Astrocyte (in vitro differentiated cells and primary cell): ENCODE results near the gene GPATCH4. TPM values are rescaled to one million over a fixed set of nuclear protein-coding genes. Genes with fewer than 3 reads are reported as not detected.

Source experiments
- DNase-seq: peaks from one replicate; pipeline ENCODE4 v3.0.0-alpha.2; 2010; ENCODE audit warnings: low read depth
- FAIRE-seq: peaks from 2 replicates; lab custom pipeline; 2011; peaks lifted over from hg19 to GRCh38; lab: Jason Lieb, UNC
- H2AFZ ChIP-seq: 2 replicates; pipeline ENCODE4 v1.6.0; 2012; ENCODE audit warnings: low read depth, low read length, inconsistent platforms
- H3K27ac ChIP-seq: 2 replicates; pipeline ENCODE4 v1.5.1; 2011; ENCODE audit warnings: low read depth, low read length, inconsistent platforms
- H3K27me3 ChIP-seq: 2 replicates; pipeline ENCODE4 v1.6.0; 2011; ENCODE audit warnings: low read length, inconsistent platforms; ENCODE audit not compliant: insufficient read depth
- H3K36me3 ChIP-seq: 2 replicates; pipeline ENCODE4 v1.5.1; 2011; ENCODE audit warnings: low read length, inconsistent platforms; ENCODE audit not compliant: insufficient read depth
- H3K4me1 ChIP-seq: 2 replicates; pipeline ENCODE4 v1.5.1; 2011; ENCODE audit warnings: low read length, inconsistent platforms; ENCODE audit not compliant: insufficient read depth
- H3K4me2 ChIP-seq: 2 replicates; pipeline ENCODE4 v1.6.0; 2012; ENCODE audit warnings: low read length, inconsistent platforms
- H3K4me3 ChIP-seq: 2 replicates; pipeline ENCODE4 v1.5.1; 2011; ENCODE audit warnings: low read depth, mild to moderate bottlenecking, low read length, inconsistent platforms; ENCODE audit not compliant: insufficient read depth
- H3K79me2 ChIP-seq: 2 replicates; pipeline ENCODE4 v1.6.0; 2012; ENCODE audit warnings: mild to moderate bottlenecking, low read length, inconsistent platforms; ENCODE audit not compliant: insufficient read depth
- H3K9ac ChIP-seq: 2 replicates; pipeline ENCODE4 v1.6.0; 2012; ENCODE audit warnings: mild to moderate bottlenecking, low read length, inconsistent platforms
- H3K9me3 ChIP-seq: 2 replicates; pipeline ENCODE4 v1.5.1; 2012; ENCODE audit warnings: low read depth, mild to moderate bottlenecking, low read length, inconsistent platforms; ENCODE audit not compliant: insufficient read depth
- H4K20me1 ChIP-seq: 2 replicates; pipeline ENCODE4 v1.6.0; 2012; ENCODE audit warnings: low read length, inconsistent platforms; ENCODE audit not compliant: insufficient read depth
- H3K27ac Mint-ChIP-seq: one replicate; pipeline ENCODE4 v1.8.0; 2021; ENCODE audit warnings: mild to moderate bottlenecking, mixed read lengths; ENCODE audit not compliant: unreplicated experiment
- H3K27me3 Mint-ChIP-seq: one replicate; pipeline ENCODE4 v1.8.0; 2021; ENCODE audit warnings: low read depth, mixed read lengths; ENCODE audit not compliant: unreplicated experiment
- H3K36me3 Mint-ChIP-seq: one replicate; pipeline ENCODE4 v1.8.0; 2021; ENCODE audit warnings: low read depth, mixed read lengths; ENCODE audit not compliant: unreplicated experiment
- H3K4me1 Mint-ChIP-seq: one replicate; pipeline ENCODE4 v1.8.0; 2021; ENCODE audit warnings: low read depth, mixed read lengths; ENCODE audit not compliant: unreplicated experiment
- H3K4me3 Mint-ChIP-seq: one replicate; pipeline ENCODE4 v1.8.0; 2021; ENCODE audit warnings: mild to moderate bottlenecking, moderate library complexity, mixed read lengths; ENCODE audit not compliant: unreplicated experiment
- H3K9me3 Mint-ChIP-seq: one replicate; pipeline ENCODE4 v1.8.0; 2021; ENCODE audit warnings: mild to moderate bottlenecking, mixed read lengths; ENCODE audit not compliant: unreplicated experiment
- EZH2 ChIP-seq: IDR thresholded peaks from 2 replicates; pipeline ENCODE4 v1.6.1; 2012; ENCODE audit warnings: mild to moderate bottlenecking, low read length, inconsistent platforms; ENCODE audit not compliant: insufficient read depth
- total RNA-seq: library from RNA; stranded (reverse); gene quantifications from 2 replicates; pipeline ENCODE4 v1.2.1, GENCODE V29; 2021
- TF ChIP-seq, protein P1 (sequence below): IDR thresholded peaks from 2 replicates; pipeline ENCODE4 v1.5.1; 2011; ENCODE audit warnings: low read depth, mild to moderate bottlenecking, inconsistent platforms, low read length, moderate library complexity; ENCODE audit not compliant: insufficient read depth

The GPATCH4 gene
- total RNA-seq, 1 donor from 2014 or later = 22.8 TPM

DNA sequence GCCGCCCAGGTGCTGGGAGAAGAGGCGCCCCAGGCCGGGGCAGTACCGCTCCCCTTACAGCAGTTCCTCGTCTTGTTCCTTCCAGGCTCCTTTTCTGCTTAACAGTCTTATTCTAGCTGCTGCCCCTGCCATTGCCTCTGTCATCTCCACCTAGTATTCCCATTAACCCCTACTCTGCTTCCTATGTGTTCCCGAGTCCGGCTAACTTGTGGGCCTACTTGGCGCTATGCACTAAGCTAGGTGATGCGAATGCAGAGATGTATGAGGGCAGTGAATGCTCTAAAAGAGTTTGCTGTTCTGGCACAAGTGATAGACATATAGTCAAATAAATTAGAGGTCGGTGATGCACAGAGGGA is 28.6 kb downstream of the GPATCH4 start:
- H3K4me1 Mint-ChIP-seq = peaks cover 15% of the 10 kb centered on the region
- Histone ChIP-seq H3K4me2 (peak overlapping the region; percentile 86), H3K27me3 (no peaks in the 10 kb centered on the region), H3K9ac (no peak overlapping the region), H4K20me1 (no peaks in the 10 kb centered on the region), H3K27ac (no peak overlapping the region), H2AFZ (peak overlapping the region; percentile 66), H3K4me1 (peaks cover 16% of the 10 kb centered on the region), H3K79me2 (peaks cover 19% of the 10 kb centered on the region), H3K9me3 (no peaks in the 10 kb centered on the region), H3K36me3 (peaks cover 5% of the 10 kb centered on the region), H3K4me3 (peak overlapping the region; percentile 72)
- FAIRE-seq (no peak), DNase-seq (no peak)
- TF ChIP-seq, protein P1, sequence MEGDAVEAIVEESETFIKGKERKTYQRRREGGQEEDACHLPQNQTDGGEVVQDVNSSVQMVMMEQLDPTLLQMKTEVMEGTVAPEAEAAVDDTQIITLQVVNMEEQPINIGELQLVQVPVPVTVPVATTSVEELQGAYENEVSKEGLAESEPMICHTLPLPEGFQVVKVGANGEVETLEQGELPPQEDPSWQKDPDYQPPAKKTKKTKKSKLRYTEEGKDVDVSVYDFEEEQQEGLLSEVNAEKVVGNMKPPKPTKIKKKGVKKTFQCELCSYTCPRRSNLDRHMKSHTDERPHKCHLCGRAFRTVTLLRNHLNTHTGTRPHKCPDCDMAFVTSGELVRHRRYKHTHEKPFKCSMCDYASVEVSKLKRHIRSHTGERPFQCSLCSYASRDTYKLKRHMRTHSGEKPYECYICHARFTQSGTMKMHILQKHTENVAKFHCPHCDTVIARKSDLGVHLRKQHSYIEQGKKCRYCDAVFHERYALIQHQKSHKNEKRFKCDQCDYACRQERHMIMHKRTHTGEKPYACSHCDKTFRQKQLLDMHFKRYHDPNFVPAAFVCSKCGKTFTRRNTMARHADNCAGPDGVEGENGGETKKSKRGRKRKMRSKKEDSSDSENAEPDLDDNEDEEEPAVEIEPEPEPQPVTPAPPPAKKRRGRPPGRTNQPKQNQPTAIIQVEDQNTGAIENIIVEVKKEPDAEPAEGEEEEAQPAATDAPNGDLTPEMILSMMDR = no peak
- no peak for TF ChIP-seq EZH2
- peak overlapping the region; percentile 1 for H3K27ac Mint-ChIP-seq
- no peaks in the 10 kb centered on the region for H3K36me3 Mint-ChIP-seq
- H3K27me3 Mint-ChIP-seq = peaks cover 10% of the 10 kb centered on the region
- peak overlapping the region; percentile 82 for H3K4me3 Mint-ChIP-seq
- no peaks in the 10 kb centered on the region for H3K9me3 Mint-ChIP-seq

DNA sequence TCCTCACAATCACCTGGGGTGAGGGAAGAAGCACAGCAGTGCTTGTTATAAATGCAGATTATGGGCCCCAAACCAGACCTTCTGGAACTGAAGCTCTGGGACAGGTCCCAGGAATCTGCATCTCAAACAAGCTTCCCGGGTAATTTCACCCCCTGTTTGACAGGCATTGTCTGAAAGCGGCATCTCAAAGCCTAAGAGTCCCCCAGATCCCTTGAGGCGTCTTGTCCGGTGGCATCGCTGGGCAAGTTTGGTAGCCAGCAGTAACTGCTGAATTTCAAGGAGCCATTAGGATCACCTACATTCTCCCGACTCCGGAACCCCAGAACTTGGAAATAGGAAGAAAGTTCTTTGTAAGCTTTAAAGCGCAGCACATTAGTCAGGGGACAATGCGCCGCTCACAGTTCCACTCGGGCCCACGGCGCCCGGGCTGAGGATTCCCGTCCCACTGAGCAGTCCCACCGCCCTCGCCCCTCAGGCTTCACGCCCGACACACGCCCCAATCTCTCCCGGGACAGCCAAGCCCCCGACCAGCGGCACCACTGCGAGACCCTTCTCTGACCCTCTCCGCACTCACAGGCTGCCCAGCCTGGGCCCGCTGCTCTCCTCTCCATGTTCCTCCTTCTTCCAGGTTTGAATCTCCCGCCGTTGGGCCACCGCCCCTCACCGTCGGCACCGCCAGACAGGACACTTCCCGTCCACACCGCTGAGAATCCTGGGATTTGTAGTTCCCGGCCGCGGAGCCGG is 29.2 kb downstream of the GPATCH4 start, which contains the start of gene IQGAP3:
Gene IQGAP3 (minus strand): TSS at position 647 of the 744 bp plus-strand sequence. CDS start 36 bp downstream, at position 611.
- Histone ChIP-seq H3K27me3 (no peaks in the 10 kb centered on the region), H3K9ac (peak within 1 kb of the TSS; percentile 86), H3K4me3 (peak within 1 kb of the TSS; percentile 72), H2AFZ (peak within 1 kb of the TSS; percentile 66), H4K20me1 (no peaks in the 10 kb centered on the region), H3K36me3 (peaks cover 5% of the 10 kb centered on the region), H3K4me2 (peak within 1 kb of the TSS; percentile 86), H3K9me3 (no peaks in the 10 kb centered on the region), H3K4me1 (peaks cover 16% of the 10 kb centered on the region), H3K79me2 (peaks cover 19% of the 10 kb centered on the region), H3K27ac (peak within 1 kb of the TSS; percentile 78)
- no peaks in the 10 kb centered on the region for H3K9me3 Mint-ChIP-seq
- H3K27ac Mint-ChIP-seq = peak within 1 kb of the TSS; percentile 91
- FAIRE-seq (no peak), DNase-seq (peak; percentile 51)
- peaks cover 9% of the 10 kb centered on the region for H3K27me3 Mint-ChIP-seq
- peaks cover 15% of the 10 kb centered on the region for H3K4me1 Mint-ChIP-seq
- TF ChIP-seq EZH2 = no peak
- TF ChIP-seq, protein P1 = no peak
- peak within 1 kb of the TSS; percentile 82 for H3K4me3 Mint-ChIP-seq
- H3K36me3 Mint-ChIP-seq = no peaks in the 10 kb centered on the region
